Measurements from ENCODE around the gene IFITM5.

The IFITM5 gene

GRCh38 chr11:296171-297050, 2.9 kb downstream of the IFITM5 start:
- TF ChIP-seq POLR2A (IDR thresholded peaks at IDR 0.05; ENCODE audit: extremely low read depth, insufficient read length), result no peak
- TF ChIP-seq MAX (IDR thresholded peaks at IDR 0.05; ENCODE audit: low read depth, low read length), result no peak
- TF ChIP-seq CTCF (IDR thresholded peaks at IDR 0.05; ENCODE audit: low read depth, low read length), result no peak
- TF ChIP-seq MYC (IDR thresholded peaks at IDR 0.05; ENCODE audit: low read depth, low read length), result no peak
- no peak overlapping the region for H3K4me3 ChIP-seq (ENCODE audit: low read depth, low read length)

GRCh38 chr11:295351-296170, 3.8 kb downstream of the IFITM5 start:
- no peak for DNase-seq (ENCODE audit: low read depth)
- H3K4me3 ChIP-seq (ENCODE audit: low read depth, low read length), result no peak overlapping the region
- TF ChIP-seq CTCF (IDR thresholded peaks at IDR 0.05; ENCODE audit: low read depth, low read length) (no peak), POLR2A (IDR thresholded peaks at IDR 0.05; ENCODE audit: extremely low read depth, insufficient read length) (no peak), MYC (IDR thresholded peaks at IDR 0.05; ENCODE audit: low read depth, low read length) (no peak), MAX (IDR thresholded peaks at IDR 0.05; ENCODE audit: low read depth, low read length) (no peak)

More at GRCh38 chr11:296171-297050, 2.9 kb downstream of the IFITM5 start:
- no peak for DNase-seq (ENCODE audit: low read depth)

GRCh38 chr11:294780-295179, 4.5 kb downstream of the IFITM5 start:
- no peak for DNase-seq (ENCODE audit: low read depth)
- H3K4me3 ChIP-seq (ENCODE audit: low read depth, low read length), result no peak overlapping the region
- TF ChIP-seq POLR2A (IDR thresholded peaks at IDR 0.05; ENCODE audit: extremely low read depth, insufficient read length) (no peak), MYC (IDR thresholded peaks at IDR 0.05; ENCODE audit: low read depth, low read length) (no peak), MAX (IDR thresholded peaks at IDR 0.05; ENCODE audit: low read depth, low read length) (no peak), CTCF (IDR thresholded peaks at IDR 0.05; ENCODE audit: low read depth, low read length) (no peak)

GRCh38 chr11:293852-294661, 5.3 kb downstream of the IFITM5 start:
- TF ChIP-seq MYC (IDR thresholded peaks at IDR 0.05; ENCODE audit: low read depth, low read length) (no peak), POLR2A (IDR thresholded peaks at IDR 0.05; ENCODE audit: extremely low read depth, insufficient read length) (no peak), MAX (IDR thresholded peaks at IDR 0.05; ENCODE audit: low read depth, low read length) (no peak), CTCF (IDR thresholded peaks at IDR 0.05; ENCODE audit: low read depth, low read length) (no peak)
- no peak overlapping the region for H3K4me3 ChIP-seq (ENCODE audit: low read depth, low read length)
- DNase-seq (ENCODE audit: low read depth), result no peak

- no peak for DNase-seq (ENCODE audit: low read depth)
- H3K4me3 ChIP-seq (ENCODE audit: low read depth, low read length), result no peak overlapping the region
- no peak for TF ChIP-seq MAX (IDR thresholded peaks at IDR 0.05; ENCODE audit: low read depth, low read length)
- no peak for TF ChIP-seq POLR2A (IDR thresholded peaks at IDR 0.05; ENCODE audit: extremely low read depth, insufficient read length)
- no peak for TF ChIP-seq CTCF (IDR thresholded peaks at IDR 0.05; ENCODE audit: low read depth, low read length)
- TF ChIP-seq MYC (IDR thresholded peaks at IDR 0.05; ENCODE audit: low read depth, low read length), result no peak
Observed at GRCh38 chr11:293271-293851, 6.0 kb downstream of the IFITM5 start.
